KOPT-K1 (cell line): ENCODE data around the gene NR6A1.

Experiments
- H3K27ac ChIP-seq: fragments of 200-600 bp; sonication (generic); 2 replicates; pipeline ENCODE4 v1.5.1; 2016; ENCODE audit warnings: antibody characterized with exemption, mild to moderate bottlenecking, low read depth, low read length; ENCODE audit not compliant: poor library complexity, severe bottlenecking
- H3K36me3 ChIP-seq: fragments of 200-600 bp; sonication (generic); 2 replicates; pipeline ENCODE4 v1.5.1; 2017; ENCODE audit warnings: antibody characterized with exemption, mild to moderate bottlenecking, low read length, moderate library complexity; ENCODE audit not compliant: insufficient read depth
- H3K9me3 ChIP-seq: fragments of 200-600 bp; sonication (generic); 2 replicates; pipeline ENCODE4 v1.5.1; 2017; ENCODE audit warnings: antibody characterized with exemption, low read length, mild to moderate bottlenecking; ENCODE audit not compliant: insufficient read depth, poor library complexity, severe bottlenecking

Gene NR6A1

DNA sequence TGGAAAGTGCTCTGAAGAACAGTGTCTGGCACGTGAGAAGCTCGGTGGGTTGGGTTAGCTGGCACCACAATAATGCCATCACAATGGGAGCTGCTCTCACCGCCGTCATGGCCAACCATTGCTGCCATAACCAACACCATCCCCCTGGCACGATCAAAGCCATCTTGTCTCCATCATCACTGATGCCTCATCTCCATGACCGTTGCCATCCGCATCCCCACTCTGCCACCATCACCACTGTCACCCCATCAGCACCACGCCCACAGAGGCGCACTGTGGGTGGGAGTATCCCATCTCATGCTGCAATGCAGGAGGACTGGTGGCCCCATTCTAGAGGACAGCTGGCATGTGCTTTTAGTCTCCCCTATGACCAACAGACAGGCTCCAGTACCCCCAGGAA lies 287.6 kb downstream of the NR6A1 start:
- H3K36me3 ChIP-seq: no peaks in the 10 kb centered on the region

GRCh38 chr9:124482431-124483031 lies 288.6 kb downstream of the NR6A1 start:
- H3K36me3 ChIP-seq: no peaks in the 10 kb centered on the region
- no peaks in the 10 kb centered on the region for H3K9me3 ChIP-seq
- no peak overlapping the region for H3K27ac ChIP-seq

More for the DNA sequence above, 287.6 kb downstream of the NR6A1 start:
- Histone ChIP-seq H3K27ac (no peak overlapping the region), H3K9me3 (no peaks in the 10 kb centered on the region)

- no peaks in the 10 kb centered on the region for H3K9me3 ChIP-seq
- H3K27ac ChIP-seq: no peak overlapping the region
- H3K36me3 ChIP-seq: no peaks in the 10 kb centered on the region
Observed at GRCh38 chr9:124481115-124481514, 290.0 kb downstream of the NR6A1 start.

- H3K9me3 ChIP-seq: no peaks in the 10 kb centered on the region
- no peak overlapping the region for H3K27ac ChIP-seq
- H3K36me3 ChIP-seq: no peaks in the 10 kb centered on the region
Observed at GRCh38 chr9:124480621-124480981, 290.5 kb downstream of the NR6A1 start.

- Histone ChIP-seq H3K9me3 (no peaks in the 10 kb centered on the region), H3K36me3 (no peaks in the 10 kb centered on the region), H3K27ac (no peak overlapping the region)
Observed at GRCh38 chr9:124479947-124480620, 291.0 kb downstream of the NR6A1 start.

GRCh38 chr9:124479371-124479770 lies 291.7 kb downstream of the NR6A1 start:
- Histone ChIP-seq H3K27ac (no peak overlapping the region), H3K9me3 (no peaks in the 10 kb centered on the region), H3K36me3 (no peaks in the 10 kb centered on the region)

GRCh38 chr9:124478354-124478753 lies 292.8 kb downstream of the NR6A1 start:
- H3K9me3 ChIP-seq: no peaks in the 10 kb centered on the region
- no peak overlapping the region for H3K27ac ChIP-seq
- H3K36me3 ChIP-seq: no peaks in the 10 kb centered on the region

- Histone ChIP-seq H3K9me3 (no peaks in the 10 kb centered on the region), H3K27ac (no peak overlapping the region), H3K36me3 (no peaks in the 10 kb centered on the region)
Observed at GRCh38 chr9:124477648-124478285, 293.3 kb downstream of the NR6A1 start.

DNA sequence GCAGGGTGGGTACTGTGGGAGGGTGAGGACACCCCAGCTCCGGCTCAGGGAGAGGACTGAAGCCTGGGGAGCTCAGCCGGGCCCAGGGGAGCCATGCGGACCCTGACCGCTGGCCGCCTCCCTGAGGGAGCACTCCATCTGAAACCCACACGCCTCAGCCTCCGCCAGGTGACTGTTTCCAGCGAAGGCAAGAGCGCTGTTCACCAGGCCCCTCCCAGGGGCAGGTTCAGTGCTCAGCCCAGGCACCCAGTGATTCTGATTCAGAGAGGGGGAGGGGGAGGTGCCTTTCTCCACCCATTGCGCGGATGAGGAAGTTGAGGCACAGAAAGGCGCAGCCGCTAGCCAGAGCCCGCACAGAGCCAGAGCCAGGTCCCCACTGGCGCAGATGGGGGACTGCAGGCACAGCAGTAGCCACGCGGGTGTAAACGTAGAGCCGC lies 293.9 kb downstream of the NR6A1 start:
- H3K27ac ChIP-seq: no peak overlapping the region
- H3K9me3 ChIP-seq: no peaks in the 10 kb centered on the region
- H3K36me3 ChIP-seq: no peaks in the 10 kb centered on the region

GRCh38 chr9:124475868-124476690 lies 295.0 kb downstream of the NR6A1 start:
- no peaks in the 10 kb centered on the region for H3K36me3 ChIP-seq
- no peak overlapping the region for H3K27ac ChIP-seq

DNA sequence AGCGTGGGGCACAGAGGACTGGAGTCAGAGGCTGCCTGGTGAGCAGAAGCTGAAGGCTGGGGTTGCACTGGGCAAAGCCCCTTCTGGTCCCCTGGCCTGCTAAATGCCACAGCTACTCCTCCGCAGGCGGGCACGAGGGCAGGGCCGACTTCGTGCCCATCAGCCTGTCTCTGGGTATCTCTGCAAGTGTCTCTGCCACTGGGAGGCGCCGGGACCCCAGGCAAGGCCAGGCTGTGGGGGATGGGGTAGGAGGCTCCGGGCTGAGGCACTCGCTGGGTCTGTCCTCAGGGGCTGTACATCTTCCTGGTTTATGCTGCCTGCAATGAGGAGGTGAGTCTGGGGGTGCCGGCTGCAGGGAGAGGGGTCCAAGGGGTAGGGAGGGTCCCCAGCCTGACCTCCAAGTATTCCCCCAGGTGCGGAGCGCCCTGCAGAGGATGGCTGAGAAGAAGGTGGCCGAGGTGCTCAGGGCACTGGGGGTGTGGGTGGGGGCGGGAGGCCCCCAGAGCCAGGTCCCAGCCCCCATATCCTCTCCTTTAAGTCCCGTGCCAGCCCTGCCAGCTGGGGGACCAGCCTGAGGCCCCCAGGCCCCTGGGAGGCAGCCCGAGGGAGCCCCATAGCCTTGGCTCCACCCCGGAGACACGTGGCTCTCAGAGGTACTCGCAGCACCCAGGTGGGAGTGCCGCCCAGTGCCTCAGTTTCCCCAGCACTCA lies 295.8 kb downstream of the NR6A1 start:
- Histone ChIP-seq H3K27ac (no peak overlapping the region), H3K9me3 (no peaks in the 10 kb centered on the region), H3K36me3 (no peaks in the 10 kb centered on the region)

More at GRCh38 chr9:124475868-124476690, 295.0 kb downstream of the NR6A1 start:
- H3K9me3 ChIP-seq: no peaks in the 10 kb centered on the region

GRCh38 chr9:124474151-124474550 lies 297.0 kb downstream of the NR6A1 start:
- no peaks in the 10 kb centered on the region for H3K9me3 ChIP-seq

GRCh38 chr9:124473310-124473709 lies 297.8 kb downstream of the NR6A1 start:
- no peaks in the 10 kb centered on the region for H3K36me3 ChIP-seq
- no peaks in the 10 kb centered on the region for H3K9me3 ChIP-seq

More at GRCh38 chr9:124474151-124474550, 297.0 kb downstream of the NR6A1 start:
- Histone ChIP-seq H3K36me3 (no peaks in the 10 kb centered on the region), H3K27ac (no peak overlapping the region)

DNA sequence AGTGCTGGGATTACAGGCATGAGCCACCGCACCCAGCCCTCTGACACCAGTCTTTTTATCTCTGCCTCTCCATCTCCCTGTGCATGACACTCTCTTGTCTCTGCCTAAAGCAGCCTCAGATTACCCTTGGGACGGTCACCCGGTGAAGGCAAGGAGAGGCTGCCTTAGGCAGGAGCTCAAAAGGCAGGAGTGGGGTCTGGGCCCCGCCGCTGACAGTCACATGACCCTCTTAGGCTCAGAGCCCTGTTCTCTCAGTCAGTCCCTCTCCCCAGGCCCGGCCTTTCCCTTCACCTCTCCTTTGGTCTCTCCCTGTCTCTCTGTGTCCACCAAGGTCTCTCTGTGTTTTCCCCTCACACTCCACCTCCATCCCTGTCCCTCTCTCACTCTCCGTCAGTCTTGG lies 298.3 kb downstream of the NR6A1 start:
- Histone ChIP-seq H3K36me3 (no peaks in the 10 kb centered on the region), H3K9me3 (no peaks in the 10 kb centered on the region), H3K27ac (no peak overlapping the region)

More at GRCh38 chr9:124473310-124473709, 297.8 kb downstream of the NR6A1 start:
- H3K27ac ChIP-seq: no peak overlapping the region
